GM18520 (cell line): ENCODE results near the gene DENND6B.

Source experiments
- ATAC-seq: cut with Tn5 transposase; IDR thresholded peaks from one replicate; pipeline ENCODE4 v1.9.1; 2021; ENCODE audit not compliant: unreplicated experiment

Gene DENND6B

GRCh38 chr22:50259302-50259701 is 67.5 kb downstream of the DENND6B start:
- ATAC-seq = no peak
